HCT116 (cell line): ENCODE results near the gene SFXN5. TPM values are rescaled to one million over a fixed set of nuclear protein-coding genes. Genes with fewer than 3 reads are reported as not detected.

Source experiments
- ATAC-seq: fragments of 200-7000 bp; cut with Tn5 transposase; 2 replicates; pipeline ENCODE4 v1.9.1; 2020; ENCODE audit warnings: mild to moderate bottlenecking, moderate library complexity
- BruUV-seq: library from RNA; stranded (reverse); fragments of 400-500 nt; replicated peaks from 2 replicates; lab custom pipeline; 2021; lab: Mats Ljungman, UMichigan
- CTCF ChIA-PET: fragments of 300-600 bp; sonication (Branson Sonifier 250); formaldehyde crosslinking; loops from one replicate; lab custom pipeline; 2021; ENCODE audit warnings: antibody characterized with exemption; lab: Charles Lee
- POLR2A ChIA-PET: fragments of 300-600, 350-600 bp; sonication (Branson Sonifier 250); formaldehyde crosslinking; loops from one replicate; lab custom pipeline; 2021; ENCODE audit warnings: antibody characterized with exemption; lab: Charles Lee
- RAD21 ChIA-PET, 2 experiments: fragments of 300-600 bp; sonication (Branson Sonifier 250); formaldehyde crosslinking; loops; one replicate each; lab custom pipeline; 2023; ENCODE audit warnings: low total read pairs in 2 of 2; ENCODE audit not compliant: uncharacterized antibody in 2 of 2, unreplicated experiment in 2 of 2, low non-redundant PET in 1 of 2; lab: Charles Lee
- DNase-seq: peaks from one replicate; pipeline ENCODE4 v3.0.0-alpha.2; 2010; ENCODE audit warnings: low read depth, low spot score
- H2AFZ ChIP-seq: fragments of 200-600 bp; shearing (Covaris generic), sonication (generic); 2 replicates; pipeline ENCODE4 v1.6.1; 2017; ENCODE audit warnings: low read depth, mixed run types, mixed read lengths, antibody characterized with exemption, low read length; ENCODE audit not compliant: poor library complexity, severe bottlenecking
- H3K27ac ChIP-seq: 2 replicates; pipeline ENCODE4 v1.5.1; 2012; ENCODE audit warnings: low read depth, low read length
- H3K27me3 ChIP-seq: fragments of 200-600 bp; sonication (generic); 2 replicates; pipeline ENCODE4 v1.6.1; 2016; ENCODE audit warnings: mixed run types, low read length, mixed read lengths; ENCODE audit not compliant: insufficient read depth
- H3K36me3 ChIP-seq, 2 experiments: fragments of 200-500 bp in 1 of 2; fragments of 200-600 bp in 1 of 2; sonication (Bioruptor generic) in 1 of 2; sonication (generic) in 1 of 2; 2 replicates each; pipeline versions ENCODE4 v1.5.1 to v1.6.1; 2014 to 2016; ENCODE audit warnings: low read length in 2 of 2, inconsistent platforms in 1 of 2, mixed read lengths in 1 of 2, mixed run types in 1 of 2; ENCODE audit not compliant: insufficient read depth in 2 of 2, control insufficient read depth in 1 of 2
- H3K4me1 ChIP-seq, 2 experiments: fragments of 200-600 bp in 1 of 2; sonication (generic) in 1 of 2; 2 replicates each; pipeline versions ENCODE4 v1.5.1 to v1.6.1; 2012 to 2017; ENCODE audit warnings: low read length in 2 of 2, inconsistent platforms in 1 of 2, mild to moderate bottlenecking in 1 of 2, mixed read lengths in 1 of 2, mixed run types in 1 of 2, moderate library complexity in 1 of 2; ENCODE audit not compliant: insufficient read depth in 2 of 2, control insufficient read depth in 1 of 2
- H3K4me2 ChIP-seq: fragments of 200-600 bp; sonication (generic); 2 replicates; pipeline ENCODE4 v1.6.1; 2017; ENCODE audit warnings: mixed run types, low read length, mixed read lengths
- H3K4me3 ChIP-seq, 2 experiments: fragments of 200-600 bp in 1 of 2; sonication (generic) in 1 of 2; replicated peaks in 1 of 2; 2 replicates each; pipeline ENCODE4 v1.5.1; 2011 to 2016; ENCODE audit warnings: low read length in 2 of 2, control low read depth in 1 of 2, low read depth in 1 of 2, mild to moderate bottlenecking in 1 of 2, mixed read lengths in 1 of 2, mixed run types in 1 of 2
- H3K79me2 ChIP-seq: fragments of 200-600 bp; sonication (generic); 2 replicates; pipeline ENCODE4 v1.6.1; 2017; ENCODE audit warnings: mild to moderate bottlenecking, mixed run types, low read length, moderate library complexity, mixed read lengths; ENCODE audit not compliant: insufficient read depth
- H3K9ac ChIP-seq: fragments of 200-600 bp; sonication (generic); 2 replicates; pipeline ENCODE4 v1.6.1; 2016; ENCODE audit warnings: low read length, mixed read lengths
- H3K9me2 ChIP-seq: fragments of 200-600 bp; sonication (generic), shearing (Covaris generic); 2 replicates; pipeline ENCODE4 v1.6.1; 2017; ENCODE audit warnings: mixed run types, mild to moderate bottlenecking, moderate library complexity; ENCODE audit not compliant: insufficient read depth
- H3K9me3 ChIP-seq, 2 experiments: fragments of 200-500 bp in 1 of 2; fragments of 200-600 bp in 1 of 2; sonication (Bioruptor generic) in 1 of 2; sonication (generic) in 1 of 2; 2 replicates each; pipeline ENCODE4 v1.6.1; 2014 to 2017; ENCODE audit warnings: low read length in 2 of 2, mixed read lengths in 2 of 2, inconsistent platforms in 1 of 2, low read depth in 1 of 2, mild to moderate bottlenecking in 1 of 2, mixed run types in 1 of 2, moderate library complexity in 1 of 2; ENCODE audit not compliant: control insufficient read depth in 1 of 2, insufficient read depth in 1 of 2
- H4K20me1 ChIP-seq: fragments of 200-600 bp; sonication (generic), shearing (Covaris generic); 2 replicates; pipeline ENCODE4 v1.6.1; 2017; ENCODE audit warnings: mixed run types, mild to moderate bottlenecking, moderate library complexity; ENCODE audit not compliant: insufficient read depth
- ATF3 ChIP-seq: IDR thresholded peaks from 2 replicates; pipeline ENCODE4 v1.6.1; 2012
- CTCF ChIP-seq, 3 experiments: fragments of 200-600 bp in 1 of 3; sonication (generic) in 1 of 3; IDR thresholded peaks in 2 of 3; conservative IDR thresholded peaks in 1 of 3; 2 replicates each; pipeline ENCODE4 v1.5.1; 2012 to 2017; ENCODE audit warnings: low read depth in 2 of 3, low read length in 2 of 3, antibody characterized with exemption in 1 of 3, borderline replicate concordance in 1 of 3, control low read depth in 1 of 3, mild to moderate bottlenecking in 1 of 3, mixed read lengths in 1 of 3, mixed run types in 1 of 3, moderate library complexity in 1 of 3; ENCODE audit not compliant: insufficient read depth in 1 of 3
- ELF1 ChIP-seq: IDR thresholded peaks from 2 replicates; pipeline ENCODE4 v1.6.1; 2012; ENCODE audit warnings: low read depth, borderline replicate concordance
- EZH2 ChIP-seq: fragments of 200-600 bp; sonication (generic); IDR thresholded peaks from 2 replicates; pipeline ENCODE4 v1.6.1; 2017; ENCODE audit warnings: antibody characterized with exemption, mixed run types
- FOSL1 ChIP-seq: IDR thresholded peaks from 2 replicates; pipeline ENCODE4 v1.6.1; 2012; ENCODE audit warnings: low read depth
- JUND ChIP-seq: IDR thresholded peaks from 2 replicates; pipeline ENCODE4 v1.6.1; 2012
- MAX ChIP-seq: IDR thresholded peaks from 2 replicates; pipeline ENCODE4 v1.6.1; 2012
- POLR2A ChIP-seq: IDR thresholded peaks from 2 replicates; pipeline ENCODE4 v1.7.0; 2011; ENCODE audit warnings: borderline replicate concordance; ENCODE audit not compliant: insufficient read depth, insufficient read length; ENCODE audit errors: extremely low read depth
- POLR2AphosphoS5 ChIP-seq: IDR thresholded peaks from 2 replicates; pipeline ENCODE4 v1.6.1; 2011; ENCODE audit warnings: mild to moderate bottlenecking, low read depth, low read length, moderate library complexity
- SIN3A ChIP-seq: IDR thresholded peaks from 2 replicates; pipeline ENCODE4 v1.6.1; 2012; ENCODE audit warnings: low read depth
- SP1 ChIP-seq: IDR thresholded peaks from 2 replicates; pipeline ENCODE4 v1.6.1; 2012; ENCODE audit warnings: low read depth
- SRF ChIP-seq: IDR thresholded peaks from 2 replicates; pipeline ENCODE4 v1.6.1; 2012; ENCODE audit warnings: low read depth
- TCF7L2 ChIP-seq: IDR thresholded peaks from 2 replicates; pipeline ENCODE4 v1.7.0; 2011; ENCODE audit warnings: borderline replicate concordance, inconsistent platforms; ENCODE audit not compliant: insufficient read depth, insufficient read length; ENCODE audit errors: extremely low read depth
- YY1 ChIP-seq: IDR thresholded peaks from 2 replicates; pipeline ENCODE4 v1.6.1; 2011; ENCODE audit warnings: low read length, low read depth, moderate library complexity, mild to moderate bottlenecking; ENCODE audit not compliant: insufficient replicate concordance; ENCODE audit errors: extremely low read depth
- intact Hi-C: fragments of 100-400 bp; cut with micrococcal nuclease; formaldehyde crosslinking; loops from 2 replicates; pipeline ENCODE4 v1.10.0; 2022
- total RNA-seq: library from RNA; stranded (reverse); gene quantifications from one replicate; pipeline ENCODE4 v1.2.1, GENCODE V29; 2021; ENCODE audit not compliant: unreplicated experiment
- TF ChIP-seq, protein P1 (sequence below): IDR thresholded peaks from 2 replicates; pipeline ENCODE4 v1.6.1; 2011; ENCODE audit warnings: mild to moderate bottlenecking, low read length, moderate library complexity; ENCODE audit not compliant: insufficient replicate concordance; ENCODE audit errors: extremely low read depth

SFXN5 gene
- total RNA-seq, 1 experiment from 2014 or later = 10.0 TPM

- POLR2A ChIA-PET = no interaction called here
- RAD21 ChIA-PET = interaction anchor here in 1 of 2 experiments (1.0 kb wide), 1 partner anchor 82 kb away, joined by 3 read pairs; no protein-coding TSS in a partner anchor
- DNase-seq (no peak), ATAC-seq (no peak)
- TF ChIP-seq POLR2AphosphoS5 (no peak), SP1 (no peak), FOSL1 (no peak), SIN3A (no peak), MAX (no peak), JUND (no peak), YY1 (no peak), EZH2 (no peak), ATF3 (no peak), CTCF (IDR thresholded peaks at IDR 0.05 in 2 of 3, conservative IDR thresholded peaks at IDR 0.05 in 1 of 3; ENCODE audit: borderline replicate concordance in 1 of 3, insufficient read depth in 1 of 3, low read depth in 2 of 3, low read length in 2 of 3) (no peak), SRF (no peak), ELF1 (no peak), POLR2A (no peak), TCF7L2 (no peak)
- TF ChIP-seq, protein P1, sequence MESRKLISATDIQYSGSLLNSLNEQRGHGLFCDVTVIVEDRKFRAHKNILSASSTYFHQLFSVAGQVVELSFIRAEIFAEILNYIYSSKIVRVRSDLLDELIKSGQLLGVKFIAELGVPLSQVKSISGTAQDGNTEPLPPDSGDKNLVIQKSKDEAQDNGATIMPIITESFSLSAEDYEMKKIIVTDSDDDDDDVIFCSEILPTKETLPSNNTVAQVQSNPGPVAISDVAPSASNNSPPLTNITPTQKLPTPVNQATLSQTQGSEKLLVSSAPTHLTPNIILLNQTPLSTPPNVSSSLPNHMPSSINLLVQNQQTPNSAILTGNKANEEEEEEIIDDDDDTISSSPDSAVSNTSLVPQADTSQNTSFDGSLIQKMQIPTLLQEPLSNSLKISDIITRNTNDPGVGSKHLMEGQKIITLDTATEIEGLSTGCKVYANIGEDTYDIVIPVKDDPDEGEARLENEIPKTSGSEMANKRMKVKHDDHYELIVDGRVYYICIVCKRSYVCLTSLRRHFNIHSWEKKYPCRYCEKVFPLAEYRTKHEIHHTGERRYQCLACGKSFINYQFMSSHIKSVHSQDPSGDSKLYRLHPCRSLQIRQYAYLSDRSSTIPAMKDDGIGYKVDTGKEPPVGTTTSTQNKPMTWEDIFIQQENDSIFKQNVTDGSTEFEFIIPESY = no peak
- Histone ChIP-seq H3K4me3 (no peak overlapping the region), H3K9me2 (no peaks in the 10 kb centered on the region), H3K4me1 (peaks cover 3% of the 10 kb centered on the region in 2 experiments; a peak in 3 of 4 replicates), H2AFZ (no peak overlapping the region), H3K9me3 (no peaks in the 10 kb centered on the region), H3K4me2 (no peak overlapping the region), H3K79me2 (no peaks in the 10 kb centered on the region), H3K27ac (no peak overlapping the region), H3K36me3 (no peaks in the 10 kb centered on the region), H3K27me3 (no peaks in the 10 kb centered on the region), H3K9ac (no peak overlapping the region), H4K20me1 (no peaks in the 10 kb centered on the region)
- intact Hi-C loops = no loop called here
- CTCF ChIA-PET = interaction anchor here (1.7 to 1.9 kb wide), 2 partner anchors 25 to 89 kb away, joined by 6 to 7 read pairs; no protein-coding TSS in a partner anchor
- BruUV-seq = no TSS peak
Observed at GRCh38 chr2:72975017-72975416, 96.5 kb downstream of the SFXN5 start.
